CD4-positive, alpha-beta T cell (primary cell): Measurements from ENCODE around the gene RAB40C. TPM values are rescaled to one million over a fixed set of nuclear protein-coding genes. Genes with fewer than 3 reads are reported as not detected.

Experiments used
- ATAC-seq: fragments of 200-7000 bp; cut with Tn5 transposase; one replicate; pipeline ENCODE4 v1.10.0; 2022; ENCODE audit warnings: mild to moderate bottlenecking; ENCODE audit not compliant: poor library complexity
- CTCF ChIA-PET: fragments of 350-600 bp; sonication (Branson Sonifier 250); formaldehyde crosslinking; loops from one replicate; lab custom pipeline; 2021; ENCODE audit warnings: antibody characterized with exemption, inconsistent platforms; lab: Charles Lee
- POLR2A ChIA-PET: fragments of 350-600 bp; sonication (Branson Sonifier 250); formaldehyde crosslinking; loops from one replicate; lab custom pipeline; 2021; ENCODE audit warnings: antibody characterized with exemption, inconsistent platforms; lab: Charles Lee
- DNase-seq, 14 experiments: peaks; one replicate each; pipeline ENCODE4 v3.0.0-alpha.2; 2013 to 2020; ENCODE audit warnings: mixed read lengths in 2 of 14
- H3K27ac ChIP-seq, 2 donors: one replicate each; pipeline versions ENCODE4 v1.5.1 to v1.7.0; 2013; ENCODE audit warnings: low read length in 2 of 2, low read depth in 1 of 2, mild to moderate bottlenecking in 1 of 2
- H3K27me3 ChIP-seq, 2 experiments: 1 replicate in 1 of 2; 2 replicates in 1 of 2; pipeline versions ENCODE4 v1.6.1 to v1.7.0; 2013; ENCODE audit warnings: low read length in 2 of 2, control low read depth in 1 of 2, mild to moderate bottlenecking in 1 of 2, moderate library complexity in 1 of 2; ENCODE audit not compliant: insufficient read depth in 2 of 2, control insufficient read depth in 1 of 2
- H3K36me3 ChIP-seq: one replicate; pipeline ENCODE4 v1.6.1; 2013; ENCODE audit warnings: low read length, control low read depth; ENCODE audit not compliant: insufficient read depth
- H3K4me1 ChIP-seq: one replicate; pipeline ENCODE4 v1.6.1; 2013; ENCODE audit warnings: low read length, control low read depth; ENCODE audit not compliant: insufficient read depth
- H3K4me3 ChIP-seq: one replicate; pipeline ENCODE4 v1.5.1; 2013; ENCODE audit warnings: mild to moderate bottlenecking, low read length, moderate library complexity
- H3K9me3 ChIP-seq, 2 experiments: 1 replicate in 1 of 2; 2 replicates in 1 of 2; pipeline versions ENCODE4 v1.6.1 to v1.7.0; 2013; ENCODE audit warnings: low read length in 2 of 2, mild to moderate bottlenecking in 2 of 2, control low read depth in 1 of 2, moderate library complexity in 1 of 2; ENCODE audit not compliant: control insufficient read depth in 1 of 2, insufficient read depth in 1 of 2
- H3K27ac Mint-ChIP-seq: one replicate; pipeline ENCODE4 v1.8.0; 2020; ENCODE audit warnings: mixed read lengths
- H3K27me3 Mint-ChIP-seq: one replicate; pipeline ENCODE4 v1.8.0; 2021; ENCODE audit warnings: mixed read lengths
- H3K36me3 Mint-ChIP-seq: one replicate; pipeline ENCODE4 v1.8.0; 2021; ENCODE audit warnings: low read depth, mixed read lengths
- H3K4me1 Mint-ChIP-seq: one replicate; pipeline ENCODE4 v1.8.0; 2021; ENCODE audit warnings: low read depth, mixed read lengths
- H3K4me3 Mint-ChIP-seq: one replicate; pipeline ENCODE4 v1.8.0; 2020; ENCODE audit warnings: mild to moderate bottlenecking, mixed read lengths
- H3K9me3 Mint-ChIP-seq: one replicate; pipeline ENCODE4 v1.8.0; 2020; ENCODE audit warnings: mixed read lengths
- CTCF ChIP-seq: fragments of 200-600 bp; IDR thresholded peaks from one replicate; pipeline ENCODE4 v1.8.0; 2022; ENCODE audit warnings: antibody characterized with exemption, mild to moderate bottlenecking
- intact Hi-C, 2 experiments: fragments of 100-400 bp; cut with DNase I in 1 of 2; cut with micrococcal nuclease in 1 of 2; formaldehyde crosslinking; loops; one replicate each; pipeline versions ENCODE4 v1.15.1 to v1.9.0; 2023 to 2025; cut with DNase I, micrococcal nuclease
- total RNA-seq, 174 experiments: library from RNA in 2 of 174; stranded (reverse) in 2 of 174; gene quantifications; one replicate each; pipeline ENCODE4 v1.2.3 and lab custom pipeline; 2021 to 2026

RAB40C gene
- total RNA-seq, 2 experiments from 2014 or later = 8.9 to 9.5 TPM

- no peaks in the 10 kb centered on the region for H3K36me3 Mint-ChIP-seq
- Histone ChIP-seq H3K27ac (no peak overlapping the region), H3K4me1 (peaks cover 9% of the 10 kb centered on the region), H3K9me3 (no peaks in the 10 kb centered on the region), H3K36me3 (no peaks in the 10 kb centered on the region), H3K4me3 (no peak overlapping the region), H3K27me3 (no peaks in the 10 kb centered on the region)
- no peaks in the 10 kb centered on the region for H3K27me3 Mint-ChIP-seq
- H3K9me3 Mint-ChIP-seq = no peaks in the 10 kb centered on the region
- intact Hi-C loops = loop anchor here (1.0 to 5.0 kb wide), 3 partner anchors 31 to 83 kb away; partner anchors contain the start of gene CAPN15 (in 1 of the 2)
- peak; percentile 73 for TF ChIP-seq CTCF
- peak; percentile 78 for ATAC-seq
- POLR2A ChIA-PET = no interaction called here
- CTCF ChIA-PET = interaction anchor here (1.0 kb wide), 1 partner anchor 32 kb away, joined by 3 read pairs; no protein-coding TSS in a partner anchor
- no peak overlapping the region for H3K27ac Mint-ChIP-seq
- H3K4me1 Mint-ChIP-seq = peaks cover 5% of the 10 kb centered on the region
- DNase-seq = peak; percentile 35 to 77 (median 48)
- no peak overlapping the region for H3K4me3 Mint-ChIP-seq
Observed at GRCh38 chr16:610513-611381, 20.9 kb downstream of the RAB40C start.

- CTCF ChIA-PET = no interaction called here
- no peaks in the 10 kb centered on the region for H3K9me3 ChIP-seq
- H3K4me3 Mint-ChIP-seq = no peak overlapping the region
- DNase-seq = no peak
- H3K27me3 ChIP-seq = no peaks in the 10 kb centered on the region
- no peak for ATAC-seq
- no peaks in the 10 kb centered on the region for H3K9me3 Mint-ChIP-seq
- H3K36me3 Mint-ChIP-seq = no peaks in the 10 kb centered on the region
- intact Hi-C loops = no loop called here
- no peaks in the 10 kb centered on the region for H3K27me3 Mint-ChIP-seq
- no peak for TF ChIP-seq CTCF
- H3K27ac Mint-ChIP-seq = no peak overlapping the region
- no peak overlapping the region for H3K27ac ChIP-seq
- peaks cover 8% of the 10 kb centered on the region for H3K4me1 ChIP-seq
- POLR2A ChIA-PET = no interaction called here
- peaks cover 5% of the 10 kb centered on the region for H3K4me1 Mint-ChIP-seq
- no peaks in the 10 kb centered on the region for H3K36me3 ChIP-seq
- no peak overlapping the region for H3K4me3 ChIP-seq
Observed at GRCh38 chr16:615122-615521, 25.3 kb downstream of the RAB40C start.

- Histone ChIP-seq H3K4me1 (no peaks in the 10 kb centered on the region), H3K9me3 (no peaks in the 10 kb centered on the region), H3K27ac (no peak overlapping the region), H3K27me3 (no peaks in the 10 kb centered on the region), H3K4me3 (no peak overlapping the region), H3K36me3 (peaks cover 3% of the 10 kb centered on the region)
- H3K9me3 Mint-ChIP-seq = no peaks in the 10 kb centered on the region
- DNase-seq (no peak), ATAC-seq (no peak)
- H3K4me3 Mint-ChIP-seq = no peak overlapping the region
- no peaks in the 10 kb centered on the region for H3K27me3 Mint-ChIP-seq
- H3K27ac Mint-ChIP-seq = no peak overlapping the region
- H3K36me3 Mint-ChIP-seq = no peaks in the 10 kb centered on the region
- ChIA-PET CTCF (no interaction called here), POLR2A (no interaction called here)
- intact Hi-C loops = no loop called here
- no peak for TF ChIP-seq CTCF
- no peaks in the 10 kb centered on the region for H3K4me1 Mint-ChIP-seq
Observed at GRCh38 chr16:616733-617586, 27.1 kb downstream of the RAB40C start.
